T-helper 1 cell treated with Interleukin-12 subunit alpha and Interleukin-12 subunit beta and Interleukin-4 antibody, amounts not matched to agents 30 ng/mL and 1 ng/mL, for 36 hours (primary cell): ENCODE results near the gene SYNE4. TPM values are rescaled to one million over a fixed set of nuclear protein-coding genes. Genes with fewer than 3 reads are reported as not detected.
"Not testable (repeated sequence)": the region's sequence is repeated elsewhere in the genome, so short reads cannot be mapped to it uniquely, and the experiment has no call there.

Source experiments
- intact Hi-C: fragments of 100-400 bp; cut with micrococcal nuclease; formaldehyde crosslinking; loops from one replicate; pipeline ENCODE4 v1.15.1; 2024
- total RNA-seq: library from RNA; stranded (reverse); gene quantifications from 2 replicates; pipeline ENCODE4 v1.2.3, GENCODE V29; 2022

SYNE4 gene
- total RNA-seq, result 2.6 and 2.7 TPM in 2 replicates

- intact Hi-C loops, result no loop called here
These were observed at the start of gene SYNE4 for GRCh38 chr19:36008336-36008978. Gene SYNE4, minus strand, starts transcription at chr19:36008813. Its CDS starts 132 bp downstream, at chr19:36008681.

GRCh38 chr19:36054733-36055686 lies 46.4 kb upstream of the SYNE4 start, which contains the start of gene WDR62:
Gene WDR62, plus strand, starts transcription at chr19:36054897. Its CDS starts 75 bp downstream, at chr19:36054972.
- intact Hi-C loops, result loop anchor here (1.0 to 2.0 kb wide), 23 partner anchors 22 to 1024 kb away; partner anchors contain the start of genes ALKBH6, ARHGAP33, CLIP3 and LIN37

GRCh38 chr19:36054119-36054732 lies 45.6 kb upstream of the SYNE4 start, which contains the start of gene THAP8:
Gene THAP8, minus strand, starts transcription at chr19:36054285. Its CDS starts 68 bp downstream, at chr19:36054217.
- intact Hi-C loops, result loop anchor here (1.0 to 2.0 kb wide), 22 partner anchors 21 to 1025 kb away; partner anchors contain the start of genes ALKBH6, ARHGAP33, CLIP3 and LIN37

- intact Hi-C loops, result no loop called here
These were observed 43.0 kb upstream of the SYNE4 start for GRCh38 chr19:36051637-36052036.

- intact Hi-C loops, result no loop called here
These were observed 42.6 kb upstream of the SYNE4 start for GRCh38 chr19:36051236-36051635.

- intact Hi-C loops, result no loop called here
These were observed 40.6 kb upstream of the SYNE4 start for GRCh38 chr19:36049080-36049698.

- intact Hi-C loops, result no loop called here
These were observed 39.2 kb upstream of the SYNE4 start for GRCh38 chr19:36047835-36048234.

GRCh38 chr19:36046443-36047050 lies 37.9 kb upstream of the SYNE4 start:
- intact Hi-C loops, result no loop called here

- intact Hi-C loops, result no loop called here
These were observed 35.3 kb upstream of the SYNE4 start for GRCh38 chr19:36043952-36044351.

- intact Hi-C loops, result no loop called here
These were observed 33.2 kb upstream of the SYNE4 start for GRCh38 chr19:36041831-36042230.

- intact Hi-C loops, result not testable (repeated sequence)
These were observed 32.5 kb upstream of the SYNE4 start for GRCh38 chr19:36041092-36041491.

GRCh38 chr19:36040495-36040894 lies 31.9 kb upstream of the SYNE4 start:
- intact Hi-C loops, result no loop called here

- intact Hi-C loops, result loop anchor here (2.0 kb wide), 2 partner anchors 18 to 22 kb away; partner anchors contain the start of genes ALKBH6, THAP8 and WDR62
These were observed 23.9 kb upstream of the SYNE4 start, which contains the start of gene CLIP3 for GRCh38 chr19:36032251-36033104. Gene CLIP3, minus strand, starts transcription at chr19:36032873. Its CDS starts 516 bp downstream, at chr19:36032357.

GRCh38 chr19:36031308-36031707 lies 22.7 kb upstream of the SYNE4 start:
- intact Hi-C loops, result no loop called here

GRCh38 chr19:36030264-36031148 lies 21.9 kb upstream of the SYNE4 start:
- intact Hi-C loops, result no loop called here

GRCh38 chr19:36028313-36029041 lies 19.9 kb upstream of the SYNE4 start:
- intact Hi-C loops, result no loop called here

GRCh38 chr19:36027696-36028095 lies 19.1 kb upstream of the SYNE4 start:
- intact Hi-C loops, result no loop called here
